Neural progenitor cell (in vitro differentiated cells): ENCODE results near the gene FILIP1. TPM values are rescaled to one million over a fixed set of nuclear protein-coding genes. Genes with fewer than 3 reads are reported as not detected.

ENCODE experiments used
- DNase-seq: peaks from one replicate; pipeline ENCODE4 v3.0.0-alpha.2; 2016; ENCODE audit warnings: low spot score
- H2AFZ ChIP-seq: fragments of 200-600 bp; sonication (generic); replicated peaks from 2 replicates; pipeline ENCODE4 v1.6.1; 2016; ENCODE audit warnings: antibody characterized with exemption
- H3F3A ChIP-seq: fragments of 200-600 bp; sonication (generic); 2 replicates; pipeline ENCODE4 v1.6.1; 2016; ENCODE audit warnings: antibody characterized with exemption, low read depth
- H3K27ac ChIP-seq: fragments of 200-600 bp; sonication (generic); 2 replicates; pipeline ENCODE4 v1.5.1; 2016; ENCODE audit warnings: mild to moderate bottlenecking
- H3K27me3 ChIP-seq: fragments of 200-600 bp; sonication (generic); 2 replicates; pipeline ENCODE4 v1.6.1; 2016; ENCODE audit warnings: mild to moderate bottlenecking, moderate library complexity
- H3K36me3 ChIP-seq: fragments of 200-600 bp; sonication (generic); 2 replicates; pipeline ENCODE4 v1.5.1; 2016
- H3K4me1 ChIP-seq: fragments of 200-600 bp; sonication (generic); 2 replicates; pipeline ENCODE4 v1.6.1; 2016; ENCODE audit warnings: mixed run types
- H3K4me2 ChIP-seq: fragments of 200-600 bp; sonication (generic); 2 replicates; pipeline ENCODE4 v1.6.1; 2016
- H3K4me3 ChIP-seq: fragments of 200-600 bp; sonication (generic); 2 replicates; pipeline ENCODE4 v1.5.1; 2016
- H3K79me2 ChIP-seq: fragments of 200-600 bp; sonication (generic); 2 replicates; pipeline ENCODE4 v1.6.1; 2016; ENCODE audit warnings: low read depth
- H3K9ac ChIP-seq: fragments of 200-600 bp; sonication (generic); 2 replicates; pipeline ENCODE4 v1.6.1; 2016
- H3K9me3 ChIP-seq: fragments of 200-600 bp; sonication (generic); 2 replicates; pipeline ENCODE4 v1.5.1; 2016; ENCODE audit warnings: low read depth
- H4K20me1 ChIP-seq: fragments of 200-600 bp; sonication (generic); 2 replicates; pipeline ENCODE4 v1.6.1; 2016; ENCODE audit warnings: low read depth
- H3K27ac Mint-ChIP-seq: 3 replicates; pipeline ENCODE4 v1.8.0; 2021; ENCODE audit warnings: mixed read lengths
- H3K27me3 Mint-ChIP-seq: 2 replicates; pipeline ENCODE4 v1.8.0; 2022; ENCODE audit warnings: low read depth, mild to moderate bottlenecking, inconsistent platforms, moderate library complexity, mixed read lengths; ENCODE audit not compliant: insufficient read depth
- H3K36me3 Mint-ChIP-seq: 3 replicates; pipeline ENCODE4 v1.8.0; 2021; ENCODE audit warnings: mixed read lengths
- H3K4me1 Mint-ChIP-seq: 3 replicates; pipeline ENCODE4 v1.8.0; 2021; ENCODE audit warnings: mixed read lengths
- H3K4me3 Mint-ChIP-seq: 3 replicates; pipeline ENCODE4 v1.8.0; 2021; ENCODE audit warnings: mild to moderate bottlenecking, moderate library complexity, mixed read lengths
- H3K9me3 Mint-ChIP-seq: 3 replicates; pipeline ENCODE4 v1.8.0; 2020; ENCODE audit warnings: mixed read lengths
- EZH2 ChIP-seq: fragments of 200-600 bp; sonication (generic); IDR thresholded peaks from 2 replicates; pipeline ENCODE4 v1.6.1; 2017; ENCODE audit warnings: antibody characterized with exemption, mild to moderate bottlenecking, moderate library complexity
- EZH2phosphoT487 ChIP-seq: fragments of 200-600 bp; sonication (generic); IDR thresholded peaks from 2 replicates; pipeline ENCODE4 v1.6.1; 2017; ENCODE audit warnings: antibody characterized with exemption
- total RNA-seq: library from RNA; depleted of rRNA; stranded (reverse); fragments of >200 nt; gene quantifications from 2 replicates; pipeline ENCODE4 v1.2.3, GENCODE V29; 2015; ENCODE audit warnings: low replicate concordance
- TF ChIP-seq, protein P1 (sequence below): fragments of 200-600 bp; sonication (generic); IDR thresholded peaks from 2 replicates; pipeline ENCODE4 v1.5.1; 2017; ENCODE audit warnings: antibody characterized with exemption, mild to moderate bottlenecking

Gene FILIP1
- total RNA-seq, 1 donor from 2014 or later, result 22.6 TPM

DNA sequence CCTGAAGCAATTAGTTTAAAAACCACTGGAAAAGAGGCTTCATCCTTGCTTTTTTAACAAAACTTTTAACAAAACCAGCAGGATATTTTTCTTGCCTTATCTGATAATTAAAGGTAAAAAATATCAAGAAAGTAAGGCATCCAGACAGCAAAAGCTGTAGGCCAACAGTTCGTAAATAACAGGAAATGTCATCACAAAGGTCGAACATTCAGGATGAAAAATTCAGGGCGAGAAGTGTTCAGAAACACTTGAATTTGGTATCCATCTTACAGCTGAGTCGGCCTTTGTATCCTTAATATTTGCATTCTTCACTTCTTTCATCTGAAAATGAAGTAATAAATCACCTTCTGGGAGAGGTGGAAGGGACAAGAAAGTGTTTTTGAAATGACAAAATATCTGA lies 8.2 kb upstream of the FILIP1 start:
- Histone ChIP-seq H4K20me1 (no peaks in the 10 kb centered on the region), H2AFZ (peak overlapping the region; percentile 76), H3K36me3 (no peaks in the 10 kb centered on the region), H3K9ac (no peak overlapping the region), H3K27ac (no peak overlapping the region), H3F3A (peaks cover 4% of the 10 kb centered on the region), H3K9me3 (no peaks in the 10 kb centered on the region), H3K4me2 (no peak overlapping the region), H3K4me1 (no peaks in the 10 kb centered on the region), H3K79me2 (no peaks in the 10 kb centered on the region), H3K27me3 (no peaks in the 10 kb centered on the region), H3K4me3 (no peak overlapping the region)
- Mint-ChIP-seq H3K27me3 (no peaks in the 10 kb centered on the region), H3K9me3 (no peaks in the 10 kb centered on the region), H3K36me3 (no peaks in the 10 kb centered on the region), H3K4me1 (no peaks in the 10 kb centered on the region), H3K27ac (no peak overlapping the region), H3K4me3 (no peak overlapping the region)
- no peak for DNase-seq
- TF ChIP-seq, protein P1, sequence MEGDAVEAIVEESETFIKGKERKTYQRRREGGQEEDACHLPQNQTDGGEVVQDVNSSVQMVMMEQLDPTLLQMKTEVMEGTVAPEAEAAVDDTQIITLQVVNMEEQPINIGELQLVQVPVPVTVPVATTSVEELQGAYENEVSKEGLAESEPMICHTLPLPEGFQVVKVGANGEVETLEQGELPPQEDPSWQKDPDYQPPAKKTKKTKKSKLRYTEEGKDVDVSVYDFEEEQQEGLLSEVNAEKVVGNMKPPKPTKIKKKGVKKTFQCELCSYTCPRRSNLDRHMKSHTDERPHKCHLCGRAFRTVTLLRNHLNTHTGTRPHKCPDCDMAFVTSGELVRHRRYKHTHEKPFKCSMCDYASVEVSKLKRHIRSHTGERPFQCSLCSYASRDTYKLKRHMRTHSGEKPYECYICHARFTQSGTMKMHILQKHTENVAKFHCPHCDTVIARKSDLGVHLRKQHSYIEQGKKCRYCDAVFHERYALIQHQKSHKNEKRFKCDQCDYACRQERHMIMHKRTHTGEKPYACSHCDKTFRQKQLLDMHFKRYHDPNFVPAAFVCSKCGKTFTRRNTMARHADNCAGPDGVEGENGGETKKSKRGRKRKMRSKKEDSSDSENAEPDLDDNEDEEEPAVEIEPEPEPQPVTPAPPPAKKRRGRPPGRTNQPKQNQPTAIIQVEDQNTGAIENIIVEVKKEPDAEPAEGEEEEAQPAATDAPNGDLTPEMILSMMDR, result no peak
- TF ChIP-seq EZH2phosphoT487 (no peak), EZH2 (no peak)

DNA sequence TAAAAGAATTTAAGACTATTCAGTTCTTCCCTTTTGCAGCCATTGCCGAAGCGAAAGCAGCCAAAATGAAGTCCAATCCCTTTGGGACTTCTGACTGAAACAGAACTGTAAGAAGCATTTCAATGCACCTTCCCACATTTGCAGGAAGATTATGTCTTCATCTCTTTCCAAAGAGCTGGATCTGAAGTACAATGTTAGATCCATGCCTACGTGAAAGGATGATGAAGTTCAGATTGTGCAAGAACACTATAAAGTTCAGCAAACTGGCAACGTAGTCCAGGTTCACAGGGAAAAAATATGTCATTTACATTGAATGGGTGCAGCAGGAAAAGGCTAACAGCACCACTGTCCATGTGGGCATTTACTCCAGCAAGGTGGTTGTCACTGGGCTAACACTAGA lies 6.0 kb upstream of the FILIP1 start:
- H3K4me3 Mint-ChIP-seq, result no peak overlapping the region
- no peak overlapping the region for H3K27ac ChIP-seq
- no peaks in the 10 kb centered on the region for H3K9me3 Mint-ChIP-seq
- H3K36me3 ChIP-seq, result no peaks in the 10 kb centered on the region
- no peaks in the 10 kb centered on the region for H3K27me3 ChIP-seq
- no peaks in the 10 kb centered on the region for H3K79me2 ChIP-seq
- no peak overlapping the region for H3K27ac Mint-ChIP-seq
- peaks cover 4% of the 10 kb centered on the region for H3F3A ChIP-seq
- H3K4me1 ChIP-seq, result no peaks in the 10 kb centered on the region
- no peak overlapping the region for H3K9ac ChIP-seq
- H3K4me3 ChIP-seq, result no peak overlapping the region
- no peaks in the 10 kb centered on the region for H3K27me3 Mint-ChIP-seq
- no peaks in the 10 kb centered on the region for H4K20me1 ChIP-seq
- no peaks in the 10 kb centered on the region for H3K36me3 Mint-ChIP-seq
- no peak for TF ChIP-seq EZH2
- TF ChIP-seq, protein P1, result no peak
- TF ChIP-seq EZH2phosphoT487, result no peak
- H2AFZ ChIP-seq, result no peak overlapping the region
- H3K9me3 ChIP-seq, result no peaks in the 10 kb centered on the region
- DNase-seq, result no peak
- H3K4me1 Mint-ChIP-seq, result no peaks in the 10 kb centered on the region
- H3K4me2 ChIP-seq, result no peak overlapping the region

DNA sequence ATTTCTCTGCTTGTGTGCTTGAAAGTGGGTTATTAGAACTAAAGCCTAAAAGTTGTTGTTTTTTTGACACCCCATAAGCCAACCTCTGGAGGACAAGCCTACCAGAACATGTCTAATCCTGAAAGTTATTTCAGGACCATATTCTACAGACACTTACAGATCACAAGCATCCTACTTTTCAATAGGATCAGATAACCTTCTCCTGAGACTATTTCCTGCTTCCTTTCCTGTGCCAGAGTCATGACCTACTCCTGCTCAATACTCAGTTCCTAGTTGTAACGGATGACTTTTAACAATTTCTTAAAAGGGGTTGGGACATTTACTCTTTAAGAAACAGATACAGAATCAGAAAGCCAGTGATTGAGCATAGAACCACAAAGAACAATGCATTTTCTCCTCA lies 5.3 kb upstream of the FILIP1 start:
- Mint-ChIP-seq H3K4me1 (peaks cover 2% of the 10 kb centered on the region), H3K4me3 (no peak overlapping the region), H3K36me3 (no peaks in the 10 kb centered on the region), H3K27ac (no peak overlapping the region), H3K27me3 (no peaks in the 10 kb centered on the region), H3K9me3 (no peaks in the 10 kb centered on the region)
- H2AFZ ChIP-seq, result no peak overlapping the region
- no peak overlapping the region for H3K4me3 ChIP-seq
- no peaks in the 10 kb centered on the region for H3K9me3 ChIP-seq
- H4K20me1 ChIP-seq, result no peaks in the 10 kb centered on the region
- no peaks in the 10 kb centered on the region for H3K79me2 ChIP-seq
- no peaks in the 10 kb centered on the region for H3K27me3 ChIP-seq
- no peak for TF ChIP-seq EZH2phosphoT487
- TF ChIP-seq EZH2, result no peak
- TF ChIP-seq, protein P1, result no peak
- H3K4me1 ChIP-seq, result peaks cover 7% of the 10 kb centered on the region
- no peak overlapping the region for H3K9ac ChIP-seq
- H3K27ac ChIP-seq, result no peak overlapping the region
- H3K36me3 ChIP-seq, result no peaks in the 10 kb centered on the region
- H3K4me2 ChIP-seq, result no peak overlapping the region
- H3F3A ChIP-seq, result peaks cover 7% of the 10 kb centered on the region
- DNase-seq, result no peak

DNA sequence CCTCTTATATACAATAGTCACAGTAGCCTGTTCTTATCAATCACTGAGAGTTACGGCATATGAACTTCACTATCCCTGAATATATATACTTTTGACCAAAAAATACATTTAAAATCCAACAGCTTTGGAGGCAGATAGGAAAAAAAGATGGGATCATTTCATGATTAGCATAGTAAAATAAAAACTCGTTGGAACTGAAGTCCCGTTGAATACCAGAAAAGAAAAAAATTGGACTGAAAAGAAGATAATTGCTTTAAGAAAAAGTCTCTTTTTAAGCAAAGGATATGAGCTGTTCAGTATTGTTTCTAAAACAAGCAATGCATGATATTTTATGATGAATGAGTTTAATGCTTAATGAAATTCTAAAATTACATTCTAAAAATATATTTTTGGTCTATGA lies 4.4 kb upstream of the FILIP1 start:
- Mint-ChIP-seq H3K27me3 (no peaks in the 10 kb centered on the region), H3K4me1 (peaks cover 11% of the 10 kb centered on the region)
- no peak for TF ChIP-seq EZH2

More for the DNA sequence above, 4.4 kb upstream of the FILIP1 start:
- H3K36me3 Mint-ChIP-seq, result no peaks in the 10 kb centered on the region
- H3K4me3 Mint-ChIP-seq, result no peak overlapping the region
- no peak overlapping the region for H3K4me3 ChIP-seq
- no peaks in the 10 kb centered on the region for H4K20me1 ChIP-seq
- no peak overlapping the region for H3K4me2 ChIP-seq
- H3K9ac ChIP-seq, result no peak overlapping the region
- no peaks in the 10 kb centered on the region for H3K27me3 ChIP-seq
- no peak for DNase-seq
- H3K36me3 ChIP-seq, result no peaks in the 10 kb centered on the region
- H2AFZ ChIP-seq, result no peak overlapping the region
- no peak overlapping the region for H3K27ac Mint-ChIP-seq
- H3F3A ChIP-seq, result peaks cover 12% of the 10 kb centered on the region
- no peaks in the 10 kb centered on the region for H3K9me3 Mint-ChIP-seq
- no peaks in the 10 kb centered on the region for H3K9me3 ChIP-seq
- no peak overlapping the region for H3K27ac ChIP-seq
- no peaks in the 10 kb centered on the region for H3K79me2 ChIP-seq
- H3K4me1 ChIP-seq, result peaks cover 15% of the 10 kb centered on the region
